ENCODE results near the gene INPP5A.

INPP5A gene

GRCh38 chr10:132534391-132535064, 3.1 kb upstream of the INPP5A start:
- no peak for DNase-seq (ENCODE audit: low read depth, low spot score)

DNA sequence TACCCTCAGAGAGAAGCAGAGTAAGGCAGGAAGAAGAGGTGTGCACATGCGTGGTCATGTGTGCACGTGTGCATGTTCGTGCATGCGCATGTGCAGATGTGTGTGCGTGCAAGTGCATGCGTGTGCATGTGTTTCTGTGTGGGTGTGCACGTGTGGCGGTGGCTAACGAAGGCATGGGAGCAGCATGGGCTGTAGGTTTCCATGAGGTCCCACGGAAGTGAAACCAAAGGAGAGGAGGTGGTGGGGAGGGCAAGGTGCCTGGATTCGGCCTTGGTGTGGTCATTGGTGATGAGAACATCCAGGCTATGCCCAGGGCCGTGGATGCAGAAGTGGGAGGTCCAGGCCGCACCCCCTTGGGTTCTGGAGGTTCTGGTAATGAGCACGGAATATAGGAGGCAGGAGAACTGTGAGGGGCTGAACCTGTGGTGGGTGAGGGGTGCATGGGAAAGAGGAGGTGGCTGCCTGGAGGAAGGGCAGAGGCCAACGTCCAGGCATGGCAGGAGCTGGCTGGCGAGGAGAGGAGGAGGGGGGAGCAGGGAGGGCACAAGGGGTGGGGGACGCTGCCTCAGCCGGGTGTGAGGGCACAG, 2.4 kb upstream of the INPP5A start:
- DNase-seq (ENCODE audit: low read depth, low spot score): no peak

- no peak for DNase-seq (ENCODE audit: low read depth, low spot score)
Measured at GRCh38 chr10:132536241-132536876, 1.2 kb upstream of the INPP5A start.

DNA sequence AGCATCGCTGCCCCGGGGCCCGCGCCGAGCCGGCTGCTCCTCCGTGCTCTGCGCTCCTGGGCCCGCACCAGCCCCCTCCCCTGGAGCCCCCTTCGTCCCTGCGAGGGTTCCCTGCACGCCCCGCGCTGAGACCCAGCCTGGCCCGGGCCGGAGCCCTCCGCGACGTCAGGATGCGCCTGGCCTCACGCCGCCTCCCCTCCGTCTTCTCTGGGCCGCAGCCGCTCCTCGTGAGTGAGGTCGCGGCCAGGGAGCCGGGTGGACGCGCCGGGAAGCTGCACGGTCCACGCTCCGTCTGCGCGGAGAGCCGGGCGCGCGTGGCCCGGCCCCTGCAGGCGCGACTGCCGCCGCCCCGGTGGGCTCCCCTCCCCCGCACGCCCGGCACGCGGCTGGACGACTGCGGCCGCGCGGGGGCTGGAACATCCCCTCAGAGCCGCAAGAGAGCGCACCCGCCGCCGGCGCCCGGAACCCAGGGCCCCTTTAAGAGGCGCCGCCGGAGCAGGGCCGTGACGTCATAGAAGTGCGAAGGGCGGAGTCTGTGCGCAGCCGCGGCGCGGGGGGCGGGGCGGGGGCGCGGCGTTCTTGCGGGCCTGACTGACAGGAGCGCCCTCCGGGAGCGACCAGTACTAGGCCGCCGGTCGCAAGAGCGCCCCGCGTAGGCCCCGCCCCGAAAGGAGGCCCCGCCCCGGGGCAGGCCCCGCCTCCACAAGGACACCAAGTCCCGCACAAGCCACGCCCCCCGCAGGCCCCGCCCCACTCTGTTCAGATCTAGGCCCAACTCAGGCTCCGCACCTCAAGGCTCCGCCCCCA, 507 bp upstream of the INPP5A start:
- peak; percentile 47 for DNase-seq (ENCODE audit: low read depth, low spot score)

DNA sequence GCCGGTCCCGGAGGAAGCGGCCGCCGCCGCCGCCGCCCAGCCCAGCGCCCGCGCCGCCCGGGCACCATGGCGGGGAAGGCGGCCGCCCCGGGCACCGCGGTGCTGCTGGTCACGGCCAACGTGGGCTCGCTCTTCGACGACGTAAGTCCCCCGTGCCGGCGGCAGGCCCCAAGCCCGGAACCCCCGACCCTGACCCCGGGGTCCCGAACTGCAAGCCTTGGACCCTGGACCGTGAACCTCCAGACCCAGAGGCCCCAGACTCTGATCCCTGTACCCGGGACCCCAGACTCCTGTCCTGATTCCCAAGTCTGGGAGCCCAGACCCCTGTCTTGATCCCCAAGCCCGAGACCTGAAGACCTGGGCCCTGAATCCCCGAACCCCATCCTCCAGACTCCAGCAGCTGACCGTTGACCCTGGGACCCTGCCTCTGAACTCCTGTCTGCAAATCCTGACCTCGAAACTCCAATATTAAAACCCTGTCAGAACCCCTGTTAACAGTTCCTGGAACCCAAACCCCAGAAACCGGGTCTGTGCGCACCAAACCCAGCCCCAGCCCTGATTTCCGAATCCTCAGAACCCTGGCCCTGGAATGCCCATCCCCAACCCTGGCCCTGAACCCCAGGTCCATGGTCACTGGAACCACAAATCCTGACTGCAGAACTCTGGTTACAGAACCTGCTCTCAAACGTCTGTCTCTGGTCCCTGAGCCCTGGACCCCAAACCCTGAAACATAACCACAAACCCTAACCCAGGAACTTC, 623 bp downstream of the INPP5A start:
- DNase-seq (ENCODE audit: low read depth, low spot score): no peak

- no peak for DNase-seq (ENCODE audit: low read depth, low spot score)
Measured at GRCh38 chr10:132538790-132539421, 1.3 kb downstream of the INPP5A start.

- DNase-seq (ENCODE audit: low read depth, low spot score): no peak
Measured at GRCh38 chr10:132539431-132539839, 1.8 kb downstream of the INPP5A start.

DNA sequence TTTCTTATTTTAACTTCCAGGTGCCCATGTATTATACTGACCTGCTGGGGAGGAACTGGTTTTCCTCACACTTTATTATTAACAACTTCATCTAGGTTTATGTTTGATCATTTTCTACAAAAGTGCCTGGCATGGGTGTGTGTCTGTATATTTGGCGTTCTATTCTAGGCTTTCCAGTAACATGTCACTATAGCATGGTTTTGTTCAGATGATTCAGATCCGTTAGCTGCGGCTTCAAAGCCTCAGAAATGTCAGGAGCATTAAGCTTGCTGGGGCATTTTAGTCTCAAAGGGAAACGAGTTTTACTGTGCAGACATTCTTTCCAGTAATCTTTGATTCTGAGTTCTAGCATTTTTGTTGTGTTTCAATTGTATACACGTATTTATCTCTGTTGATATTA, 2.3 kb downstream of the INPP5A start:
- no peak for DNase-seq (ENCODE audit: low read depth, low spot score)

DNA sequence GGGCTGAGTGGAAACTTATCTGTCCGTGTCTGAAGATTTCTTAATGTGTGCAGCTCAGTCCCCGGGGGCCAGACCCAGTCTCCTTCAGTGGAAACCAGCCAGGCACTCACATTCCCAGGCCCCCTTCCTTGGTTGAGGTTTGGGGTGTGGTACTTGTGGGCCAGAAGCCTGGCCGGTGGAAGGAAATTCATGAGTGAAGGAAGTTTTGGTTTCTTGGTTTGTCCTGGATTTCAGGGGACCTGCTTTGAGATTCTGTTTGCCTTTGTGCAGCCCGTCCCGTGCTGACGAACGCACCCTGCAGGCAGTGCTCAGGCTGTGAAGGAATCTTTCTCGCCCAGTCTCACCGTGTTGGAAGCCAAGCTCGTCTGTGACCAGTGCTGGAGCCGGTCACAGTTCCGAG, 2.9 kb downstream of the INPP5A start:
- no peak for DNase-seq (ENCODE audit: low read depth, low spot score)

GRCh38 chr10:132541129-132541528, 3.5 kb downstream of the INPP5A start:
- no peak for DNase-seq (ENCODE audit: low read depth, low spot score)

- DNase-seq (ENCODE audit: low read depth, low spot score): no peak
Measured at GRCh38 chr10:132541601-132542011, 4.0 kb downstream of the INPP5A start.

- DNase-seq (ENCODE audit: low read depth, low spot score): no peak
Measured at GRCh38 chr10:132542086-132542775, 4.6 kb downstream of the INPP5A start.

GRCh38 chr10:132542819-132543218, 5.2 kb downstream of the INPP5A start:
- DNase-seq (ENCODE audit: low read depth, low spot score): no peak

GRCh38 chr10:132543916-132544743, 6.5 kb downstream of the INPP5A start:
- no peak for DNase-seq (ENCODE audit: low read depth, low spot score)

- no peak for DNase-seq (ENCODE audit: low read depth, low spot score)
Measured at GRCh38 chr10:132544744-132545658, 7.4 kb downstream of the INPP5A start.

DNA sequence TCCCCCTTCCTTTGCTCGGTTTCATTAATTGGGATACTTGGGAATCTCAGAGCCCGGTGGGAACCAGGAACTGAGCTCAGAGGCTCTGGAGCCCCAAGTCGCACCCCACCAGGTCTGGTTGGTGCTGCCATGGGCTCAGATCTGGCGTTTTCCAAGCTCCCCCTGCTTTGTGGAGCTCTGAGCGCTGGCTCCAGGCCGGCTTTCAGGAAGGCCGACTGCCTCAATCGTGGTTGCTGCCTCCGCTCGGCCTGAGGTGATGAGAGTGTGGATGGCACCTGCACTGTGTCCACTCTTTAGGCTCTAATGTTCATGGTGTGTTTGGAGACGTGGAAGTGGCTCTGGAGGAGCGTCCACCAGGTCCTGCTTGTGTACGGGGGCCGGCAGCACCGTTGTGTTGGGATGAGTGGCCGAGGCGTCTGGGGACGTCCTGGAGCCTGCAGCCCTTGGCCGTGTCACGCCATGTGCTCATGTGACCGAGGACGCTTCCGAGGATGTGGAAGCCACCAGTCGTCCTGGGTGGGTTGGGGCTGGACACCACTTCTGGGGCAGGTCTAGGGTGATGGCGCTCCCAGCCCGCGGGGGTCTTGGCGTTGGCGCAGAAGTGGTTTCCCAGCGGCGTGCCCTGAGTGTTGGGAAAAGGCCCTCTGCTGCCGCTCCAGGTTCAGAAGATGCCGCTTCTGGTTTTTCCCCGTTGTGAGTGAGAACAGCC, 8.2 kb downstream of the INPP5A start:
- DNase-seq (ENCODE audit: low read depth, low spot score): no peak

- no peak for DNase-seq (ENCODE audit: low read depth, low spot score)
Measured at GRCh38 chr10:132546567-132547420, 9.2 kb downstream of the INPP5A start.
